ENCODE results near the gene C16orf95. TPM values are rescaled to one million over a fixed set of nuclear protein-coding genes. Genes with fewer than 3 reads are reported as not detected.

C16orf95 gene
- total RNA-seq, 4 donors from 2014 or later = 0.38 to 0.95 (median 0.85) TPM

DNA sequence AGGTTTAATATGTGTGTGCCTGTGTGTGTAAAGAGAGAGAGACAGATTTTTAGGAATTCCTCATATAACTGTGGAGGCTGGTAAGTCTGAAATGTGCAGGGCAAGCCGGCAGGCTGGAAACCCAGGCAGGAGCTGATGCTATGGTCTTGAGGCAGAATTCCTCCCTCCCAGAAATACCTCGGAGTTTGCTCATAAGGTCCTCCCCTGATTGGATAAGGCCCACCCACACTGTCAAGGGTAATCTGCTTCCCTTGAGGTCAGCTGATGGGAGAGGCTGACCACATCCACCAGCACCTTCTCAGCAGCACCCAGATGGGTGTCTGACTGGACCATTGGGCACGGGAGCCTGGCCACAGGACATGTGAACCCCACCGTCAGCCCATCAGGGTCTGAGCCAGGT, 42.4 kb downstream of the C16orf95 start:
- intact Hi-C loops (cut with DNase I) = no loop called here
- Histone ChIP-seq H3K4me3 (no peak overlapping the region), H3K27me3 (peaks cover 0 to 24% (median 0%) of the 10 kb centered on the region in 4 donors), H3K36me3 (no peaks in the 10 kb centered on the region), H3K4me1 (peaks cover 3 to 24% (median 14%) of the 10 kb centered on the region in 3 donors), H3K9me3 (no peaks in the 10 kb centered on the region), H3K27ac (no peak overlapping the region)
- no peak for TF ChIP-seq POLR2A (IDR thresholded peaks at IDR 0.05)
- TF ChIP-seq, protein P1, sequence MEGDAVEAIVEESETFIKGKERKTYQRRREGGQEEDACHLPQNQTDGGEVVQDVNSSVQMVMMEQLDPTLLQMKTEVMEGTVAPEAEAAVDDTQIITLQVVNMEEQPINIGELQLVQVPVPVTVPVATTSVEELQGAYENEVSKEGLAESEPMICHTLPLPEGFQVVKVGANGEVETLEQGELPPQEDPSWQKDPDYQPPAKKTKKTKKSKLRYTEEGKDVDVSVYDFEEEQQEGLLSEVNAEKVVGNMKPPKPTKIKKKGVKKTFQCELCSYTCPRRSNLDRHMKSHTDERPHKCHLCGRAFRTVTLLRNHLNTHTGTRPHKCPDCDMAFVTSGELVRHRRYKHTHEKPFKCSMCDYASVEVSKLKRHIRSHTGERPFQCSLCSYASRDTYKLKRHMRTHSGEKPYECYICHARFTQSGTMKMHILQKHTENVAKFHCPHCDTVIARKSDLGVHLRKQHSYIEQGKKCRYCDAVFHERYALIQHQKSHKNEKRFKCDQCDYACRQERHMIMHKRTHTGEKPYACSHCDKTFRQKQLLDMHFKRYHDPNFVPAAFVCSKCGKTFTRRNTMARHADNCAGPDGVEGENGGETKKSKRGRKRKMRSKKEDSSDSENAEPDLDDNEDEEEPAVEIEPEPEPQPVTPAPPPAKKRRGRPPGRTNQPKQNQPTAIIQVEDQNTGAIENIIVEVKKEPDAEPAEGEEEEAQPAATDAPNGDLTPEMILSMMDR (IDR thresholded peaks at IDR 0.05) = no peak
- 79 to 100% methylated on average over 2 of the region's 4 CpGs for WGBS, 2 donors
- DNase-seq = no peak

DNA sequence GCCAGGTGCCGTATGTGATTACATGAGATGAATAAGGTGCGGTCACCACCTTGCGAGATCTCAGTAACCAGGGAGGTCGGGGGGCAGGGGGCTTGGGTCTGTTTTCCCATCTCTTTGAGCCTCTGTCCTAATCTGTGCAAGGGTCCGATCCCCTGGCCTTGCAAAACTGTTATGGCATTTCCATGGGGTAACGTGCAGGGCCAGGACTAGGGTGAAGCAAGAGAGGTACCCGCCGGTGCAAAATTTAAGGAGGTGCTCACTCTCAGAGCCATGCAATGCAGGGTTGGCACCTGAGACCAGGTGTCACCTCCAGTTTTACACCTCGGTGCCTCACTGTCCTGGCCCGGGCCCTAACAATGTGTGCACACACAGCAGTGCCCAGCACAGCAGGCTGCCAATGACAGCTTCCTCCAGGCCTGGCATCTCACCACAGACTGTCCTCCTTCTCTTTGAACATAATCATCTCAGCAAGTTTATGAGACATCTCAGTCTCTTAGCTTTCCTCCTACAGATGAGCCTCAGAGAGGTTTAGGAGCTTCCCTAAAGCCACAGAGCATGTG, 43.6 kb downstream of the C16orf95 start:
- Histone ChIP-seq H3K27me3 (peaks cover 0 to 12% (median 0%) of the 10 kb centered on the region in 4 donors), H3K4me1 (peaks cover 3 to 20% (median 11%) of the 10 kb centered on the region in 3 donors), H3K4me3 (no peak overlapping the region), H3K27ac (no peak overlapping the region), H3K36me3 (no peaks in the 10 kb centered on the region), H3K9me3 (no peaks in the 10 kb centered on the region)
- intact Hi-C loops (cut with DNase I) = no loop called here
- DNase-seq = no peak
- 81 to 96% methylated on average over 5 to 9 of the region's 10 CpGs for WGBS, 2 donors
- no peak for TF ChIP-seq POLR2A (IDR thresholded peaks at IDR 0.05)
- TF ChIP-seq, protein P1 (IDR thresholded peaks at IDR 0.05) = no peak

DNA sequence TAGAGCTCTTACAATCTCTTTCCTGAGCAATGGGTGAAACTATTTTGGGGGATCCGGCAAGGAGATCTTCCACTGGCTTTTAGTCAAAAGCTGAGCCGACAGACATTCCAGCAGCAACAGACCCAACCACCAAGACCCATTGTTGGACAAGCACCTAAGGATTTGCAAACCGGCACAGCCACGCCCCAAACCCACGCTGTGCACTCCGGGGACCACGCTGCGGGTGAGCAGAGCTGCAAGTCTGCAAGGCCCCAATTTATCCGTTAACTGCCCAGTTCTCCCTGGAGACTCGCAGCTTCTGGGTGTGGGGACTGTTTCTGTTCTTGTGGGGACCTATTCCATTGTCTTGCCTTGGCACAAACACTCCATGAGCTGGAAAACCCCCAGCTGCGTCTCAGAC, 45.9 kb downstream of the C16orf95 start:
- no peak for DNase-seq
- Histone ChIP-seq H3K4me3 (no peak overlapping the region), H3K36me3 (no peaks in the 10 kb centered on the region), H3K4me1 (no peaks in the 10 kb centered on the region), H3K27ac (no peak overlapping the region), H3K27me3 (peaks cover 0 to 6% (median 0%) of the 10 kb centered on the region in 4 donors), H3K9me3 (no peaks in the 10 kb centered on the region)
- TF ChIP-seq POLR2A (IDR thresholded peaks at IDR 0.05) = no peak
- TF ChIP-seq, protein P1 (IDR thresholded peaks at IDR 0.05) = no peak
- 76 to 100% methylated on average over 1 to 7 of the region's 11 CpGs for WGBS, 2 donors
- intact Hi-C loops (cut with DNase I) = no loop called here

DNA sequence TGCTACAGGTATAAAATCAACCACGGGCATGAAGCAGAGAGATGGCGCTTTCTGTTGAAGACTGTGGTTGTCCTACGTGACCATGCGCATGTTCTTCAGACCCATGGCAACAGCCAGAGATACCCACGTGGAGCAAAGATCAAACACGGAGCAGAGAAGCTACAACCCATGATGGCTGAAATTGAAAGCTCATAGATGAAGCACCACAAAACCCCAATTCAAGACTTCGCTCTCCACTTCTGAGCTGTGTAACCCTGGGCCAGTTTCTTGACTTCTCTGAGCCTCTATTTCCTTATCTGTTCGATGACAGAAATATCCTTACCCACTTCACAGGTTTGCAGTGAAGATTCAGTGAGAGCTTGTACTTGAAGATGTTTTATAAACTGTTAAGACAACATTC, 49.6 kb downstream of the C16orf95 start:
- H3K36me3 ChIP-seq = no peaks in the 10 kb centered on the region
- H3K27ac ChIP-seq = no peak overlapping the region
- no peaks in the 10 kb centered on the region for H3K9me3 ChIP-seq
- no peak for TF ChIP-seq POLR2A (IDR thresholded peaks at IDR 0.05)
- TF ChIP-seq, protein P1 (IDR thresholded peaks at IDR 0.05) = no peak
- intact Hi-C loops (cut with DNase I) = no loop called here
- DNase-seq = no peak
- WGBS, 2 donors = 83 to 91% methylated on average over 4 to 8 of the region's 8 CpGs
- H3K4me1 ChIP-seq = no peaks in the 10 kb centered on the region
- peaks cover 0 to 3% (median 0%) of the 10 kb centered on the region in 4 donors for H3K27me3 ChIP-seq
- H3K4me3 ChIP-seq = no peak overlapping the region

DNA sequence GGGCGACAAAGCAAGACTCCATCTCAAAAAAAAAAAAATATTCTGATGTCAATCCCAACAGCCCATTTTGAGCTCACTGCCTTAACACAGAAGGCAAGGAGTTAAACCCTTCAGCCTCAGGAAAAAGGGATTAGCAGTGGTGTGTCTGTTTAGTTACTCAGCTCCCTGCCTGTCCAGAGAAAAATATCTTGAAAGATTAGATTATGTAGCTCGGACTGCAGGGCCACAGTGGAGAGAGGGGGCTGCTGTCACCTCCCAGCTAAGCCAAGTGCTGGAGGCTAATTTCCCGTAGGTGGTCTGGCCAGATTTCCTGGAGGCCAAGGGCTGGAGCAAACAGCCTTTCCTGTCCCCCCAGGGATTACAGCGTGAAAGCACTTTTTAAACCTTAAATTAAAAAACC, 50.3 kb downstream of the C16orf95 start:
- Histone ChIP-seq H3K4me1 (no peaks in the 10 kb centered on the region), H3K36me3 (no peaks in the 10 kb centered on the region), H3K27ac (no peak overlapping the region), H3K4me3 (no peak overlapping the region), H3K9me3 (no peaks in the 10 kb centered on the region), H3K27me3 (peaks cover 0 to under 1% (median 0%) of the 10 kb centered on the region in 4 donors)
- DNase-seq = no peak
- no peak for TF ChIP-seq POLR2A (IDR thresholded peaks at IDR 0.05)
- TF ChIP-seq, protein P1 (IDR thresholded peaks at IDR 0.05) = no peak
- WGBS, 2 donors = 56 to 73% methylated on average over 4 of the region's 4 CpGs
- intact Hi-C loops (cut with DNase I) = no loop called here
